D721Med (cell line): ENCODE measurements around the gene GRIK4.

Source experiments
- DNase-seq: peaks from one replicate; pipeline ENCODE4 v3.0.0; 2011; ENCODE audit warnings: low spot score; ENCODE audit not compliant: insufficient read length
- FAIRE-seq: peaks from 2 replicates; lab custom pipeline; 2011; peaks lifted over from hg19 to GRCh38; lab: Jason Lieb, UNC
- TF ChIP-seq, protein P1 (sequence below): IDR thresholded peaks from 2 replicates; pipeline ENCODE4 v1.5.1; 2012; ENCODE audit warnings: mild to moderate bottlenecking, control low read depth; ENCODE audit not compliant: insufficient read depth; ENCODE audit errors: missing control alignments

Gene GRIK4

DNA sequence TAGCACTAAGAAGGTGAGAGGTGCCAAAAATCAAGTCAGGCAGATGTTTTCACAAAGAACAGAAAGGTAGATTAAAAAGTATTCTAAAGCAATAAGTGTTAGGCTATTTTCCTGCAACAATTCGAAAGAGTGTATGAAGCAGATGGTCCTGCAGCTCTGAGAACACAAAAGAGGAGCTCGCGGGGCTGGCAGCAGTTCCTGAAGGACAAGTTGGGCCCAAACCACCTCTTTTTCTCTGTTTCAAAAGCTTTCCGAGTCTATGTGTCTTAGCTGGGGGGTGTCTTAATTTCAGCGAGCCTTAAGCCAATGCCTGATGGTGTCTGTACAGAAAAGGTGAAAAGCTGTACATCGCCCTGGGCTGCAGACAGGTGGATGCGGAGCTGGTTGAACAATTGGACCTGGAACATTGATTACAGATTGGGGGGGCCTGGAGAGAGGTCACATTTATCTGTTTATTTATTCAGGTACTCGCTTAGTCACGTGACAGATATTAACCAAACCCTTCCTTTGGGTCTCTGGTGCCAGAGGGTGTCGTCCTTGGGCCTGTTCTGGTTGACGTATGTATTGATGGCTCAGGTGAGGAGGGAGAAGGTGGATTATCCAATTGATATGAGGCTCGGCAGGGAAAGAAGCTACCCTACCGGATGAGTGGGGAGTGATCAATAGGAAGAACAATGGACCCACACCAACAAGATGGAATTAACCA, 24.7 kb downstream of the GRIK4 start:
- FAIRE-seq = no peak
- no peak for DNase-seq
- TF ChIP-seq, protein P1, sequence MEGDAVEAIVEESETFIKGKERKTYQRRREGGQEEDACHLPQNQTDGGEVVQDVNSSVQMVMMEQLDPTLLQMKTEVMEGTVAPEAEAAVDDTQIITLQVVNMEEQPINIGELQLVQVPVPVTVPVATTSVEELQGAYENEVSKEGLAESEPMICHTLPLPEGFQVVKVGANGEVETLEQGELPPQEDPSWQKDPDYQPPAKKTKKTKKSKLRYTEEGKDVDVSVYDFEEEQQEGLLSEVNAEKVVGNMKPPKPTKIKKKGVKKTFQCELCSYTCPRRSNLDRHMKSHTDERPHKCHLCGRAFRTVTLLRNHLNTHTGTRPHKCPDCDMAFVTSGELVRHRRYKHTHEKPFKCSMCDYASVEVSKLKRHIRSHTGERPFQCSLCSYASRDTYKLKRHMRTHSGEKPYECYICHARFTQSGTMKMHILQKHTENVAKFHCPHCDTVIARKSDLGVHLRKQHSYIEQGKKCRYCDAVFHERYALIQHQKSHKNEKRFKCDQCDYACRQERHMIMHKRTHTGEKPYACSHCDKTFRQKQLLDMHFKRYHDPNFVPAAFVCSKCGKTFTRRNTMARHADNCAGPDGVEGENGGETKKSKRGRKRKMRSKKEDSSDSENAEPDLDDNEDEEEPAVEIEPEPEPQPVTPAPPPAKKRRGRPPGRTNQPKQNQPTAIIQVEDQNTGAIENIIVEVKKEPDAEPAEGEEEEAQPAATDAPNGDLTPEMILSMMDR = no peak

DNA sequence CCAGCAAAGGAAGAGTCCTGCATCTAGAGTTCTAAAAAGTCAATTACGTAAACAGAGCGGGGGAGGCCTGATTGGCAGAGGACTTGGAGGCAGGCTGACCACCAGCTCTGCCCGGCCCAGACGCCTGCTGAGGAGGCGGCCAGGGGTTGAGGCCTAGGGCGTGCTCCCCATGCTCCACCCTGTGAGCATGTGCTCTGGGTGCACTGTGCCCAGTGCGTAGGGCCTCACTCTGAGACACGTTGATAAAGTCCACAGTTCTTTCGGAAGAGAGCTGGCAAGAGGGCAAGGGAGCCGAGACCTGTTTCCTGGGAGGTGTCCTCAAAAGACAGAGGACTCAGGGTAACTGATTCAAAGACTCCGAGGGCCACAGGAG, 25.2 kb downstream of the GRIK4 start:
- TF ChIP-seq, protein P1 = no peak
- no peak for FAIRE-seq
- DNase-seq = no peak

DNA sequence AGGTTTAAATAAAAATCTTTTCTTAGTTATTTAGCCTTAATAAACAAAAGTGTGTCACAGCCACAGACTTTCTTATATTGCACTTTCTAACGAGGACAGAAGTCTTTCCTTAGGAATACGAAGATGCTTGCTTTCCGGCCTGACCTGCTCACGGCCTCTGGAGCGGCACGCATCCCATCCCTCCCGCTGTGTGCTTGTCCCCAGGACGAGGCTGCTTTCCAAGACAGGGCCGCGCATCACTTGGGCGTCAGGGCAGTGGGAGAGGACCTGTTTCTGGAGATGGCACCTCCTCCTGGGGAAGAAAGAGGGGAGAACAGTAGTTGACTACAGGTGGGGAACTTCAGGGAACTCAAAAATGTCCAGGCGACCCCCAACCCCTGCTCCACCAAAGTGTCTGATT, 26.4 kb downstream of the GRIK4 start:
- DNase-seq (no peak), FAIRE-seq (no peak)
- TF ChIP-seq, protein P1 = no peak

DNA sequence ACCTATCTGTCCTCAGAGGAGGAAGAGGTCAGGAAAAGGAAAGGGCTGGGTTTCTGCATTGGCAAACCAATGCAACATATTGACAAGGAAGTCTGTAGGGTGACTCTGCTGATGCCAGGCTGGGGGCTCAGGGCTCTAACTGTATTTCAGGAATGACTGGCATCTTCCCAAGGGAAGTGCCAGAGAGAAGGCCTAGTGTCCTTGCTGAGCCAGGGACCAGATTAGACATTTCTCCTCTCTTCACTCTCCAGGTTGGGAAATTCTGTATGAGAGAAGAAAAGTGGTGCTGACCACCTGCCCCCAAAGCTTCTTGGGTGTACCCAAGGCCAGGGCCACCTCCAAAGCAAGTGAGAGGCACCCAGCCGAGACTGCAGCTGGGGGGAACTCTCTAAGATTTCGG, 27.2 kb downstream of the GRIK4 start:
- TF ChIP-seq, protein P1 = no peak
- no peak for FAIRE-seq
- no peak for DNase-seq

DNA sequence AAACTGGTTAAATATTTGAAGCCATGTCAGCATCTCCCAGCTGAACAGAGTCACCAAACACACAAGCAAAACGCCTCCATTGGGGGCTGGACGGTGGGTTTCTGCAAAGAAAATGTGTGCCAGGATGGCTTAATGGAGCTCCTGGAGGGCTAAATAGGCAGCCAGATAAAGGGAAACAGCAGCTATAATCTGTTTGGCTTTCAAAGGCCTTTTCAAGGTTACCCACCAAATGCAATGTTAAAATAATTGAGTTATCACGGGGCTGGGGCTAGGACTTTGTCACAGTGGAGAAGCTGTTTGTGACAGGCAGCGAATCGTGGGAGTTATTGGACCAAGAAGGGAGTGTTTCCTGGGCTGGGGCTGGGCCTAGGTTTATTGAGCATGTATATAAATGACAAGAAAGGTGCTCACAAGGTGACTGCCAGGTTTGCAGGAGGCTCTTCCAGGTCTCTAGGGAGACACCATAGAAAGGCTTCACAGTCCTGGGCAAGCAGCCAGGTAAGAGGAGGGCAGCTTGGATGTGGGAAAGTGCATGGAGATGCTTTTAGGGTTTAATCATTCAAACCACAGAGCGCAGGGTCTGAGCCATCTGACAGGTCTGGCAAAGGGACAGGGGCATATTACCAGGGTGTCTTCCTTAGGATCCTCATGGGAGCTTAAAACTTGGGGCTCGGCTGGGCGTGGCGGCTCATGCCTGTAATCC, 28.3 kb downstream of the GRIK4 start:
- FAIRE-seq = no peak
- DNase-seq = no peak
- TF ChIP-seq, protein P1 = no peak

DNA sequence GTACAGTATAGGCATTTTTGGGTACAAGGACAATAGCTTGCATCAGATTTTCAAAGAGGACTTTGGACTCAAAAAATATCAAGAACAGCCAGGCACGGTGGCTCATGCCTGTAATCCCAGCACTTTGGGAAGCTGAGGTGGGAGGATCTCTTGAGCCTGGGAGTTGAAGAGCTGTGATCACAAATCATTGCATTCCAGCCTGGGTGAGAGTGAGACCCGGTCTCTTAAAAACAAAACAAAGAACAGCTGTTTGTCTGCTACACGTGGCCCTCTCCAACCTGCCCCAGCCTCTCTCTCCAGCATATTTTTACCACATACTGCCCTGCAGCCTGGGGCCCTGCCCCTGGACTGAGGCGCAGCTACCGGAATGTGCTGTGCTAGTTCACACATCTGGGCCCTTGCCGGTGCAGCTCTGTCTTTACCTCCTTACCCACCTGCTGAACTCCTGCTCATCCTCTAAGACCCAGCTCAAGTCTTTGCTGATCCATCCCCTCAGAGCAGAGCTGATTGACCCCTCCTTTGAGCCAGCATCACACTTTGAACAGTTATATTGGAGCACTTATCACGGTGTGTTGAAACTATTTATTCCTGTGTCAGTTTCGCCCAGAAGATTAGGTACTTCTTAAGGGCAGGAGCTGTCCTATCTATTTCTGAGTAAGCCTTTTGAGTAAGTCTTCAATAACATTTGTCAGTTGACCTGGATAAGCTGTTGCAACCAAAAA, 29.4 kb downstream of the GRIK4 start:
- TF ChIP-seq, protein P1 = no peak
- FAIRE-seq = no peak
- DNase-seq = no peak
